NCI-H526 treated with DMSO at 0.1 percent for 48 hours (cell line): Measurements from ENCODE around the gene TRIM33.

ENCODE experiments used
- DNase-seq: peaks from one replicate; lab custom pipeline; 2025; lab: John Stamatoyannopoulos, UW

The TRIM33 gene

GRCh38 chr1:114511032-114511785 is at the start of gene TRIM33:
Gene TRIM33 (minus strand): TSS chr1:114511203. CDS start chr1:114511076, 127 bp downstream.
- DNase-seq = peak; percentile 79

GRCh38 chr1:114559356-114559755 is 48.4 kb upstream of the TRIM33 start:
- DNase-seq = no peak

- DNase-seq = peak; percentile 6
These were observed 47.5 kb upstream of the TRIM33 start for GRCh38 chr1:114558544-114558943.

GRCh38 chr1:114554577-114554976 is 43.6 kb upstream of the TRIM33 start:
- no peak for DNase-seq

GRCh38 chr1:114552106-114552639 is 41.2 kb upstream of the TRIM33 start:
- no peak for DNase-seq

GRCh38 chr1:114551400-114551799 is 40.4 kb upstream of the TRIM33 start:
- DNase-seq = no peak

GRCh38 chr1:114550336-114550735 is 39.3 kb upstream of the TRIM33 start:
- no peak for DNase-seq

GRCh38 chr1:114549137-114549536 is 38.1 kb upstream of the TRIM33 start:
- no peak for DNase-seq

GRCh38 chr1:114547076-114547475 is 36.1 kb upstream of the TRIM33 start:
- DNase-seq = no peak

GRCh38 chr1:114545796-114546195 is 34.8 kb upstream of the TRIM33 start:
- no peak for DNase-seq

GRCh38 chr1:114545315-114545714 is 34.3 kb upstream of the TRIM33 start:
- DNase-seq = no peak

GRCh38 chr1:114540821-114541220 is 29.8 kb upstream of the TRIM33 start:
- no peak for DNase-seq

GRCh38 chr1:114540272-114540671 is 29.3 kb upstream of the TRIM33 start:
- DNase-seq = no peak

GRCh38 chr1:114536043-114536442 is 25.0 kb upstream of the TRIM33 start:
- DNase-seq = no peak

- DNase-seq = no peak
These were observed 24.4 kb upstream of the TRIM33 start for GRCh38 chr1:114535401-114535800.

- DNase-seq = no peak
These were observed 20.1 kb upstream of the TRIM33 start for GRCh38 chr1:114531094-114531493.

GRCh38 chr1:114530224-114530623 is 19.2 kb upstream of the TRIM33 start:
- DNase-seq = no peak

- DNase-seq = peak; percentile 32
These were observed 13.9 kb upstream of the TRIM33 start for GRCh38 chr1:114524944-114525343.

GRCh38 chr1:114522264-114522575 is 11.2 kb upstream of the TRIM33 start:
- DNase-seq = no peak

- no peak for DNase-seq
These were observed 10.6 kb upstream of the TRIM33 start for GRCh38 chr1:114521396-114522263.

GRCh38 chr1:114517348-114517747 is 6.3 kb upstream of the TRIM33 start:
- DNase-seq = no peak

GRCh38 chr1:114512595-114513280 is 1.7 kb upstream of the TRIM33 start:
- no peak for DNase-seq
